Osteocyte (in vitro differentiated cells): ENCODE measurements around the gene C17orf107. TPM values are rescaled to one million over a fixed set of nuclear protein-coding genes. Genes with fewer than 3 reads are reported as not detected.

ENCODE experiments used
- DNase-seq: peaks from one replicate; pipeline ENCODE4 v3.0.0; 2021; ENCODE audit warnings: mixed read lengths; ENCODE audit not compliant: unreplicated experiment; ENCODE audit errors: extremely low spot score
- H3K27ac Mint-ChIP-seq: one replicate; pipeline ENCODE4 v1.8.0; 2021; ENCODE audit warnings: mild to moderate bottlenecking, mixed read lengths; ENCODE audit not compliant: unreplicated experiment
- H3K27me3 Mint-ChIP-seq: one replicate; pipeline ENCODE4 v1.8.0; 2021; ENCODE audit warnings: mixed read lengths; ENCODE audit not compliant: unreplicated experiment
- H3K36me3 Mint-ChIP-seq: one replicate; pipeline ENCODE4 v1.8.0; 2021; ENCODE audit warnings: mixed read lengths; ENCODE audit not compliant: unreplicated experiment
- H3K4me1 Mint-ChIP-seq: one replicate; pipeline ENCODE4 v1.8.0; 2021; ENCODE audit warnings: mixed read lengths; ENCODE audit not compliant: unreplicated experiment
- H3K4me3 Mint-ChIP-seq: one replicate; pipeline ENCODE4 v1.8.0; 2021; ENCODE audit warnings: mild to moderate bottlenecking, moderate library complexity, mixed read lengths; ENCODE audit not compliant: unreplicated experiment
- H3K9me3 Mint-ChIP-seq: one replicate; pipeline ENCODE4 v1.8.0; 2021; ENCODE audit warnings: mixed read lengths; ENCODE audit not compliant: unreplicated experiment
- total RNA-seq: library from RNA; stranded (reverse); gene quantifications from 2 replicates; pipeline ENCODE4 v1.2.1, GENCODE V29; 2021
- TF ChIP-seq, protein P1 (sequence below): fragments of 200-600 bp; sonication (generic); IDR thresholded peaks from 2 replicates; pipeline ENCODE4 v1.5.0; 2021; ENCODE audit warnings: antibody characterized with exemption, mild to moderate bottlenecking, moderate library complexity

The C17orf107 gene
- total RNA-seq, 1 donor from 2014 or later: 0.78 TPM

DNA sequence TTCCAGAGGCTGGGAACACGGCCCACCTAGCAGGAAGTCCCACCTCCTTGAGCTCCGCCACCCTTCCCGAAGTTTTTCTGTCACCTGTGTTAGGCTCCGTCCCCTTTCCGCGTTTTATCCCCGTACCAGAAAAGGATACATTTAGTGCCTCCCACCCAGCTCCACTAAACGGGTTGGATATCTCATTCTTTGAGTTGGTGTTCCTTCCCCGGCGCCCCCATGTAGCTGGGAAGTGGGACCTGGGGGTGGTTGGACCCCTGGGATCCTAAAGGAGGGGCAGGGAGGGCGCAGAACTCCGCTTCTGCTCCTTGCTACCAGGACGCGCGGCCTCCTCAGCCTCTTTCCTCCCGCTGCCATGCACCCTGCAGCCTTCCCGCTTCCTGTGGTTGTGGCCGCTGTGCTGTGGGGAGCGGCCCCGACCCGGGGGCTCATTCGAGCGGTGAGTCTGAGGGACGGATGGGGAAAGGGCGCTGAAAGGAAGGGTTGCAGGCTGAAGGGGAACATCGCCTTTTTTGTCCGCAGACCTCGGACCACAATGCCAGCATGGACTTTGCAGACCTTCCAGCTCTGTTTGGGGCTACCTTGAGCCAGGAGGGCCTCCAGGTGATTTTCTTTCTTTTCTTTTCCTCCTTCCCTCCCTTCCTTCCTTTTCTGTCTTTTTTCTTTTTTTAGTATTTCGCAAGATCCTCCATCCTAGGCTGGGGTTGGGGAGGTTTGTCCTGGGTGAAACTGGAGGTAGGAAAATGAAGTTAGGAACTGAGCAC is 41.4 kb downstream of the C17orf107 start:
- H3K9me3 Mint-ChIP-seq: no peaks in the 10 kb centered on the region
- H3K4me3 Mint-ChIP-seq: peak overlapping the region; percentile 85
- peaks cover 50% of the 10 kb centered on the region for H3K4me1 Mint-ChIP-seq
- no peaks in the 10 kb centered on the region for H3K27me3 Mint-ChIP-seq
- TF ChIP-seq, protein P1, sequence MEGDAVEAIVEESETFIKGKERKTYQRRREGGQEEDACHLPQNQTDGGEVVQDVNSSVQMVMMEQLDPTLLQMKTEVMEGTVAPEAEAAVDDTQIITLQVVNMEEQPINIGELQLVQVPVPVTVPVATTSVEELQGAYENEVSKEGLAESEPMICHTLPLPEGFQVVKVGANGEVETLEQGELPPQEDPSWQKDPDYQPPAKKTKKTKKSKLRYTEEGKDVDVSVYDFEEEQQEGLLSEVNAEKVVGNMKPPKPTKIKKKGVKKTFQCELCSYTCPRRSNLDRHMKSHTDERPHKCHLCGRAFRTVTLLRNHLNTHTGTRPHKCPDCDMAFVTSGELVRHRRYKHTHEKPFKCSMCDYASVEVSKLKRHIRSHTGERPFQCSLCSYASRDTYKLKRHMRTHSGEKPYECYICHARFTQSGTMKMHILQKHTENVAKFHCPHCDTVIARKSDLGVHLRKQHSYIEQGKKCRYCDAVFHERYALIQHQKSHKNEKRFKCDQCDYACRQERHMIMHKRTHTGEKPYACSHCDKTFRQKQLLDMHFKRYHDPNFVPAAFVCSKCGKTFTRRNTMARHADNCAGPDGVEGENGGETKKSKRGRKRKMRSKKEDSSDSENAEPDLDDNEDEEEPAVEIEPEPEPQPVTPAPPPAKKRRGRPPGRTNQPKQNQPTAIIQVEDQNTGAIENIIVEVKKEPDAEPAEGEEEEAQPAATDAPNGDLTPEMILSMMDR: no peak
- H3K27ac Mint-ChIP-seq: peak overlapping the region; percentile 99
- no peak for DNase-seq
- peaks cover 23% of the 10 kb centered on the region for H3K36me3 Mint-ChIP-seq

DNA sequence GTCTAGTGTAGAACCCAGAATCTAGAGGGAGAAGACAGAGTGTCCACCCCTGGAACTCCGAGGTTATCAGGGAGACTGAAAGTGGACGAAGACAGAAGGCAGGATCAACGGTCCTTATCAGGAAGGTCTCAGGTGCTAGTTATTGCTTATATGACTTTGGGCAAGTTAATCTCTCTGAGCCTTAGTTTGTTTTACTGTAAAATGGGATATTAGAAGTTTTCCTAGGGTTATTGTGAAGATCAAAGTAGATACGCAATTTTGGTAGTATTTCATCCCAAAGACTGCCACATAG is 41.9 kb downstream of the C17orf107 start:
- H3K9me3 Mint-ChIP-seq: no peaks in the 10 kb centered on the region
- H3K36me3 Mint-ChIP-seq: peaks cover 21% of the 10 kb centered on the region
- H3K4me1 Mint-ChIP-seq: peaks cover 54% of the 10 kb centered on the region
- TF ChIP-seq, protein P1: no peak
- no peak for DNase-seq
- no peaks in the 10 kb centered on the region for H3K27me3 Mint-ChIP-seq
- peak overlapping the region; percentile 85 for H3K4me3 Mint-ChIP-seq
- H3K27ac Mint-ChIP-seq: peak overlapping the region; percentile 99

DNA sequence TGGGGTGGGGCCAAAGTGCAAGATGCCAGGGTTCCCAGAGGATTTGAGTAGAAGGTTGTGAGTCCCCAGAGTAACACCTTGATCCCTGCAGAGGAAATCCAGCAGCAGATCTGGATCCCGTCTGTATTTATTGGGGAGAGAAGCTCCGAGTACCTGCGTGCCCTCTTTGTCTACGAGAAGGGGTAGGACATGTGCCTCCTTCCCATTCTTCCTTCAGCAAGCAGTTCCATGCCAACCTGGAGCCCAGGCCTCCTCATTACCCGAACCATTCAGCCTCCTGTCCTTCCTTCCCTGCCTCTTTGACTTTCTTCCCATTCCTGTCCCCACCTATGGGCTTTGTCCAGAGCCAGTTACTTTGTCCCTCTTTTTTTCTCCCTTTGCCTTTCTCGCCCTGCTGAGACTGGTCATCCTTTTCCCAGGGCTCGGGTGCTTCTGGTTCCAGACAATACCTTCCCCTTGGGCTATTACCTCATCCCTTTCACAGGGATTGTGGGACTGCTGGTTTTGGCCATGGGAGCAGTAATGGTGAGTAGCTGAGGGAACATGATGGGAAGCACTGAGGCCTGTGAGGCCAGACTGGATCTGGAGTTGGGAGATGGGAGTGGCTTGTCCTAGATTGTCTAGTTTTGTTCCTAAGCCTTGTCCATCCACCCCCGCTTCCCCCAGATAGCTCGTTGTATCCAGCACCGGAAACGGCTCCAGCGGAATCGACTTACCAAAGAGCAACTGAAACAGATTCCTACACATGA is 43.6 kb downstream of the C17orf107 start:
- Mint-ChIP-seq H3K9me3 (no peaks in the 10 kb centered on the region), H3K27me3 (no peaks in the 10 kb centered on the region), H3K4me3 (peak overlapping the region; percentile 44), H3K4me1 (peaks cover 62% of the 10 kb centered on the region), H3K36me3 (peaks cover 21% of the 10 kb centered on the region), H3K27ac (peak overlapping the region; percentile 50)
- TF ChIP-seq, protein P1: no peak
- no peak for DNase-seq

DNA sequence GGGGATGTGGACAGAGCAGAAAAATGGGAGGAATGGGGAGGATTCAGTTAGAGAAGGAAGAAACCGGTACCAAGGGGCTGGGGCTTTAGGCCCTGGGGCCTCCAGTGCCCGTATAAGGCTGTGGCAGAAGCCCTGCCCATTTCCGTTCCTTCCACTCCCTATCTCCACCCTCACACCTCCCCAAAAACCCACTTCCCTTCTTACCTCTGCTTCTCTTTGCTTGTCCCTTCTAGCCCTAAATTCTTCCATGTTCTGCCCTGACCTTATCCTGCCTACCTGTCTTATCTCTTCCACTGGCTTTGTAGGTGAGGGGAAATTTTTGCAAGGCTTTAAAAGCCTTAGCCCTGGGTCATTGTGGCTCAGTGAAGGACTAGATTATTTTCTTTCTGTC is 44.8 kb downstream of the C17orf107 start:
- Mint-ChIP-seq H3K9me3 (no peaks in the 10 kb centered on the region), H3K36me3 (peaks cover 21% of the 10 kb centered on the region), H3K27me3 (no peaks in the 10 kb centered on the region), H3K4me1 (peaks cover 54% of the 10 kb centered on the region), H3K27ac (peak overlapping the region; percentile 39), H3K4me3 (no peak overlapping the region)
- TF ChIP-seq, protein P1: no peak
- DNase-seq: no peak

DNA sequence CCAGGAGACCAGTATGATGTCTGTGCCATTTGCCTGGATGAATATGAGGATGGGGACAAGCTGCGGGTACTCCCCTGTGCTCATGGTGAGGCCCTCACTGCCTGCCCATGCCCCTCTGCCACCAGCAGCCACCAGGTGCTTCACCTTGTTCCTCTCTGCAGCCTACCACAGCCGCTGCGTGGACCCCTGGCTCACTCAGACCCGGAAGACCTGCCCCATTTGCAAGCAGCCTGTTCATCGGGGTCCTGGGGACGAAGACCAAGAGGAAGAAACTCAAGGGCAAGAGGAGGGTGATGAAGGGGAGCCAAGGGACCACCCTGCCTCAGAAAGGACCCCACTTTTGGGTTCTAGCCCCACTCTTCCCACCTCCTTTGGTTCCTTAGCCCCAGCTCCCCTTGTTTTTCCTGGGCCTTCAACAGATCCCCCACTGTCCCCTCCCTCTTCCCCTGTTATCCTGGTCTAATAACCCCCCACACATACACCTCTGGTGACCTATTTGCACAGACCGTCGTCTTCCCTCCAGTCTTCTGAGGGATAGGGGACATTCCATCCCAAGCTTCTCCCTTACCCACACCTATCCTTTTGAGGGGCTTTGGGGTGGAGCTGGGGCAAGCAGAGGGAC is 45.3 kb downstream of the C17orf107 start:
- DNase-seq: no peak

More for the DNA sequence above, 45.3 kb downstream of the C17orf107 start:
- Mint-ChIP-seq H3K27me3 (no peaks in the 10 kb centered on the region), H3K4me1 (peaks cover 51% of the 10 kb centered on the region), H3K27ac (peak overlapping the region; percentile 88), H3K36me3 (peaks cover 21% of the 10 kb centered on the region), H3K9me3 (no peaks in the 10 kb centered on the region), H3K4me3 (peak overlapping the region; percentile 62)
- TF ChIP-seq, protein P1: no peak
